DOHH2 (cell line): ENCODE measurements around the gene HS6ST1.

Source experiments
- H3F3A ChIP-seq: fragments of 200-600 bp; sonication (generic), shearing (Covaris generic); 2 replicates; pipeline ENCODE4 v1.6.0; 2016; ENCODE audit warnings: antibody characterized with exemption, mild to moderate bottlenecking; ENCODE audit not compliant: control insufficient read depth, insufficient read depth
- H3K27ac ChIP-seq: fragments of 200-600 bp; sonication (generic); 2 replicates; pipeline ENCODE4 v1.5.1; 2014; ENCODE audit warnings: low read depth, mild to moderate bottlenecking, low read length, moderate library complexity
- H3K27me3 ChIP-seq: fragments of 200-600 bp; sonication (generic); 2 replicates; pipeline ENCODE4 v1.6.1; 2014; ENCODE audit warnings: mild to moderate bottlenecking, low read length, mixed read lengths; ENCODE audit not compliant: control insufficient read depth
- H3K36me3 ChIP-seq: fragments of 200-600 bp; sonication (generic); 2 replicates; pipeline ENCODE4 v1.6.1; 2014; ENCODE audit warnings: mild to moderate bottlenecking, low read length, moderate library complexity, mixed read lengths; ENCODE audit not compliant: control insufficient read depth
- H3K4me1 ChIP-seq: fragments of 200-600 bp; sonication (generic); 2 replicates; pipeline ENCODE4 v1.6.1; 2014; ENCODE audit warnings: mild to moderate bottlenecking, low read length, mixed read lengths; ENCODE audit not compliant: control insufficient read depth
- H3K4me2 ChIP-seq: fragments of 200-600 bp; sonication (generic); 2 replicates; pipeline ENCODE4 v1.6.0; 2014; ENCODE audit warnings: mild to moderate bottlenecking, low read length, moderate library complexity
- H3K4me3 ChIP-seq: fragments of 200-600 bp; sonication (generic); 2 replicates; pipeline ENCODE4 v1.5.1; 2014; ENCODE audit warnings: mild to moderate bottlenecking, low read length, mixed read lengths
- H3K79me2 ChIP-seq: fragments of 200-600 bp; sonication (generic); 2 replicates; pipeline ENCODE4 v1.6.1; 2014; ENCODE audit warnings: mild to moderate bottlenecking, low read length, mixed read lengths; ENCODE audit not compliant: control insufficient read depth
- H3K9me2 ChIP-seq: fragments of 200-600 bp; sonication (generic); replicated peaks from 2 replicates; pipeline ENCODE4 v1.6.1; 2014; ENCODE audit warnings: mild to moderate bottlenecking, low read length, mixed read lengths; ENCODE audit not compliant: control insufficient read depth
- H3K9me3 ChIP-seq: fragments of 200-600 bp; sonication (generic); 2 replicates; pipeline ENCODE4 v1.6.1; 2014; ENCODE audit warnings: antibody characterized with exemption, low read length, mixed read lengths; ENCODE audit not compliant: control insufficient read depth, insufficient read depth
- H4K20me1 ChIP-seq: fragments of 200-600 bp; sonication (generic); 2 replicates; pipeline ENCODE4 v1.6.0; 2014; ENCODE audit warnings: low read depth, mild to moderate bottlenecking, antibody characterized with exemption, low read length, moderate library complexity; ENCODE audit not compliant: control insufficient read depth, insufficient read depth
- EZH2phosphoT487 ChIP-seq: fragments of 200-600 bp; sonication (generic); IDR thresholded peaks from 2 replicates; pipeline ENCODE4 v1.6.1; 2017; ENCODE audit warnings: borderline replicate concordance, mild to moderate bottlenecking, antibody characterized with exemption, low read length, moderate library complexity, mixed read lengths
- TF ChIP-seq, protein P1 (sequence below): fragments of 200-600 bp; sonication (generic); IDR thresholded peaks from one replicate; pipeline ENCODE4 v1.5.1; 2014; ENCODE audit warnings: antibody characterized with exemption, mild to moderate bottlenecking, low read depth, low read length; ENCODE audit not compliant: poor library complexity, severe bottlenecking

Gene HS6ST1

DNA sequence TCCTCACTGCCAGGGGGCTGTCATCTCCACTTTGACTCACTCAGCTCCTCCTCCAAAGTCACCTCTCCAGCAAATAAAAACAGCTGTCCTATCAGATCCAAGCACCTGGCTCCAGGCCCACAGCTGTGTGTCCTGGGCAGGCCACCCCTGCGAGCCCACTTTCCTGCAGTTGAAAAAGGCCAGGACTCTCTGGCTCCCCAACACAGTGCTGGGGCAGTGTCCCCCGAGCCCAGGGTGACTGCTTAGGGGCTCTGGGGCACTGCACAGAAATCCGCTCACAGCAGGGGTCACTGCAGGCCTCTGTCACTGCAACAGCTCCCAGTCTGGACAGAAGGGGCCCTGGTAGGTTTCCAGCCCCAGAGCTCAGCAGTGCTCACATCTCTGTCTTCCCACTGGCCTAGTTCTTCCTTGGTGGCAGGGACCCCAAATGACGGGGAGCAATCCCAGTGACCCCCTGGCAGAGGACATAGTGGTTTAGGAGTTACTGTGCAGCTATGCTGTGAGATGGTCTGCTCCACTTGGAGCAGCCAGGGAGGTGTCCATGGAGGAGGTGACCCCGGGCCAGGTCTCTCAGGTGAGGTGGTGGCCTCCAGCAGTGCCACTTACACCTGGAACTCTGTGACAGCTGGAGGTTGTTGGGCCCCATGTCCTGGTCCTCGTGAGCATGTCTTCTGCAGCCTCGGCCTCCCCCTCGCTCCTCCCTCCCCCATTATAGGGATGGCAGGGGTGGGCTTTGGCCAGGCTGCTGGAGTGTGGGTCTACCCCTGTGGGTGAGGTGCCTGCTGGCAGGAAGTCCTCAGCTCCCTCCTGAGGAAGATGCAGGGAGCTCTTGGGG, 35.5 kb downstream of the HS6ST1 start:
- no peaks in the 10 kb centered on the region for H3K9me2 ChIP-seq
- H4K20me1 ChIP-seq, result no peaks in the 10 kb centered on the region
- H3K79me2 ChIP-seq, result no peaks in the 10 kb centered on the region; the same call in 1 of the 2 replicates
- H3K27me3 ChIP-seq, result no peaks in the 10 kb centered on the region
- no peaks in the 10 kb centered on the region for H3K4me1 ChIP-seq
- H3K4me2 ChIP-seq, result no peak overlapping the region
- no peak overlapping the region for H3K4me3 ChIP-seq
- H3K36me3 ChIP-seq, result no peaks in the 10 kb centered on the region
- TF ChIP-seq, protein P1, sequence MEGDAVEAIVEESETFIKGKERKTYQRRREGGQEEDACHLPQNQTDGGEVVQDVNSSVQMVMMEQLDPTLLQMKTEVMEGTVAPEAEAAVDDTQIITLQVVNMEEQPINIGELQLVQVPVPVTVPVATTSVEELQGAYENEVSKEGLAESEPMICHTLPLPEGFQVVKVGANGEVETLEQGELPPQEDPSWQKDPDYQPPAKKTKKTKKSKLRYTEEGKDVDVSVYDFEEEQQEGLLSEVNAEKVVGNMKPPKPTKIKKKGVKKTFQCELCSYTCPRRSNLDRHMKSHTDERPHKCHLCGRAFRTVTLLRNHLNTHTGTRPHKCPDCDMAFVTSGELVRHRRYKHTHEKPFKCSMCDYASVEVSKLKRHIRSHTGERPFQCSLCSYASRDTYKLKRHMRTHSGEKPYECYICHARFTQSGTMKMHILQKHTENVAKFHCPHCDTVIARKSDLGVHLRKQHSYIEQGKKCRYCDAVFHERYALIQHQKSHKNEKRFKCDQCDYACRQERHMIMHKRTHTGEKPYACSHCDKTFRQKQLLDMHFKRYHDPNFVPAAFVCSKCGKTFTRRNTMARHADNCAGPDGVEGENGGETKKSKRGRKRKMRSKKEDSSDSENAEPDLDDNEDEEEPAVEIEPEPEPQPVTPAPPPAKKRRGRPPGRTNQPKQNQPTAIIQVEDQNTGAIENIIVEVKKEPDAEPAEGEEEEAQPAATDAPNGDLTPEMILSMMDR, result no peak
- no peak for TF ChIP-seq EZH2phosphoT487
- no peak overlapping the region for H3K27ac ChIP-seq
- no peaks in the 10 kb centered on the region for H3K9me3 ChIP-seq
- no peaks in the 10 kb centered on the region for H3F3A ChIP-seq

DNA sequence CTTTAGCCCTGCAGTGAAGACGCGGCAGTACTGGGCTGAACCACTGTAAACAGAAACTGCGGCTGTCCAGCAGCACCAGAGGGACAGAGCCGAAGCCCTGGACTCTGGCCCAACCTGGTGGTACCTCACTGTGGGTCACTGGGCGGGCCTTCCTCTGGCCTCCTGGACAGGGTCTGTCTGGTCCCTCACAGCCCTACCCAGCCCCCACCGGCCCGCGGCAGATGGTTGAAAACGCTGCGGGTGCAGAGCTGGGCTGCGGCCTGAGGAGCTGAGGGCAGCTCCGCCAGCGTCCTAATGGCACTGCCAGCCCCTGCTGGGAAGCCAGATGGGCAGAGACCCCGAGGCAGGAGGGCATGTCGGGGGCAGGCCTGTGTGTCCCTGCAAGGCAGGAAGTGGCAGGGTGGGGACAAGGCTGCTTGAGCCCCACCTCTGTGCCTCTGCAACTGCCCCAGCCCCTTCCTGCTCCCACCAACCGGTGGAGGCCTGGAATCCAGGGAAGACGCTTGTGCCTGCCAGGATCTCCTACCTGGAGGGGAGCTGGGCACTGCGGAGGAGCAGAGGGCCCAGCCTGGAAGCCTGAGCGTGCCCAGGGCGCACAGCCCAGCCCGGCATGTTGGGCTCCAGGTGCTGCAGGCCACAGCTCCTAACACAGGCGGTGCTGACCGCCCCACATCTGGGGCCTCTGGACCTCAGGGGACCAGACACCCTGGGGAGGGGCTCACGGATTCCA, 36.3 kb downstream of the HS6ST1 start:
- H3K79me2 ChIP-seq, result no peaks in the 10 kb centered on the region; the same call in 1 of the 2 replicates
- no peaks in the 10 kb centered on the region for H4K20me1 ChIP-seq
- H3F3A ChIP-seq, result no peaks in the 10 kb centered on the region
- H3K4me1 ChIP-seq, result no peaks in the 10 kb centered on the region
- no peak for TF ChIP-seq EZH2phosphoT487
- TF ChIP-seq, protein P1, result no peak
- no peaks in the 10 kb centered on the region for H3K27me3 ChIP-seq
- H3K9me3 ChIP-seq, result no peaks in the 10 kb centered on the region
- no peaks in the 10 kb centered on the region for H3K36me3 ChIP-seq
- H3K9me2 ChIP-seq, result no peaks in the 10 kb centered on the region
- H3K4me3 ChIP-seq, result no peak overlapping the region
- no peak overlapping the region for H3K27ac ChIP-seq
- no peak overlapping the region for H3K4me2 ChIP-seq

- no peaks in the 10 kb centered on the region for H3K4me1 ChIP-seq
- no peak overlapping the region for H3K4me3 ChIP-seq
- TF ChIP-seq, protein P1, result no peak
- TF ChIP-seq EZH2phosphoT487, result no peak
- no peaks in the 10 kb centered on the region for H3K27me3 ChIP-seq
- H3K9me3 ChIP-seq, result no peaks in the 10 kb centered on the region
- no peak overlapping the region for H3K27ac ChIP-seq
- H3F3A ChIP-seq, result no peaks in the 10 kb centered on the region
- no peaks in the 10 kb centered on the region for H3K36me3 ChIP-seq
- H3K9me2 ChIP-seq, result no peaks in the 10 kb centered on the region
- no peak overlapping the region for H3K4me2 ChIP-seq
- H4K20me1 ChIP-seq, result no peaks in the 10 kb centered on the region
- H3K79me2 ChIP-seq, result no peaks in the 10 kb centered on the region
These were observed 36.8 kb downstream of the HS6ST1 start for GRCh38 chr2:128281852-128282245.
